Measurements from ENCODE around the gene STRIP1. TPM values are rescaled to one million over a fixed set of nuclear protein-coding genes. Genes with fewer than 3 reads are reported as not detected.

STRIP1 gene
- total and polyA plus RNA-seq, 10 of the 15 experiments (the other 5 are each of a cell fraction or from before 2014, with no cell fraction given) = 6.3 to 26.6 (median 18.0) TPM

DNA sequence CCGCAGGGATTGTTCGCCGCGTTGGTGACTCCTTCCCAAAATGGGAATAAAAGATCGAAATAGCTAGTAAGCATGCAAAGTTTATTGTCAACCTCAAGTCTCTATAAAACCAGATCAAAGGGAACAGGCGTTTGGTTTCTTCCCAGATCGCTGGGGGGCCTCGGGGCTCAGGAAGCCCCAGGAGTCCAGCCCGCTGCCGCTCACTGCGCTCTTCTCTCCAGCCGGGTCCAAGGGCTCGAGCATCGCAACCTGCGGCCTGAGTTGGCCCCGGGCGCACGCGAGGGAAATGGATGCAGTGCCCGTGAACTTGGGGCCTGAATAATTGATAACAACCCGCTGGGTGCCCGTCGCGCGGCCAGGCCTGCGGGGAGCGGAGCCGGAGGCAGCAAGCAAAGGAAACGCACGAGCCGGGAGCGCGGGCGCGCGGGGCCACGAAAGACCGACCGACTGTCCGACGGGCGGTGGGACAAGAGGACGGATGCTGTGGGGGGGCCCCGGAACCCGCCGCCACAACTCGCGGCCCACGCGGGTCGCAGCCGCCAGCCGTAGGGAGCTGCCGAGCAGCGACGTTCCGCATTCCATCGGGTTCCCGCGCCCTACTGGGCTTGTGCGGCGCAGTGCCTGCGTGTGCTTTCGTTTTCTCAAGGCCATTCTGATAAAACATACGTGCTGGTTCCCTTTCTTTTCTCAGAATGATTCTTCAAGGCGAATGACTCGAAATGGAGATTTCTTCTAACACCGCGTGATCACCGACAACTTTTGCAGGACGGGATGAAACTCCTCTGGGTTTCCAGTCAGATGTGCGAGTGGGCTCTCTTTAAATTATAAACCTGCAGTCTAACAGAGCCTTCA is 50.0 kb downstream of the STRIP1 start (continued):
- TF ChIP-seq, protein P1, sequence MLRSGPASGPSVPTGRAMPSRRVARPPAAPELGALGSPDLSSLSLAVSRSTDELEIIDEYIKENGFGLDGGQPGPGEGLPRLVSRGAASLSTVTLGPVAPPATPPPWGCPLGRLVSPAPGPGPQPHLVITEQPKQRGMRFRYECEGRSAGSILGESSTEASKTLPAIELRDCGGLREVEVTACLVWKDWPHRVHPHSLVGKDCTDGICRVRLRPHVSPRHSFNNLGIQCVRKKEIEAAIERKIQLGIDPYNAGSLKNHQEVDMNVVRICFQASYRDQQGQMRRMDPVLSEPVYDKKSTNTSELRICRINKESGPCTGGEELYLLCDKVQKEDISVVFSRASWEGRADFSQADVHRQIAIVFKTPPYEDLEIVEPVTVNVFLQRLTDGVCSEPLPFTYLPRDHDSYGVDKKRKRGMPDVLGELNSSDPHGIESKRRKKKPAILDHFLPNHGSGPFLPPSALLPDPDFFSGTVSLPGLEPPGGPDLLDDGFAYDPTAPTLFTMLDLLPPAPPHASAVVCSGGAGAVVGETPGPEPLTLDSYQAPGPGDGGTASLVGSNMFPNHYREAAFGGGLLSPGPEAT (IDR thresholded peaks at IDR 0.05; ENCODE audit: low read depth) = no peak
- TF ChIP-seq MXI1 (IDR thresholded peaks at IDR 0.05; ENCODE audit: low read depth, low read length) (no peak), EP300 (IDR thresholded peaks at IDR 0.05; ENCODE audit: borderline replicate concordance in 1 of 2, control insufficient read depth in 1 of 2, low read depth in 2 of 2, low read length in 2 of 2) (no peak), WRNIP1 (IDR thresholded peaks at IDR 0.05; ENCODE audit: borderline replicate concordance, low read depth, low read length) (no peak), NR2C2 (IDR thresholded peaks at IDR 0.05; ENCODE audit: borderline replicate concordance, control insufficient read depth, insufficient read length, low read depth) (no peak), FOXK2 (IDR thresholded peaks at IDR 0.05) (no peak)

DNA sequence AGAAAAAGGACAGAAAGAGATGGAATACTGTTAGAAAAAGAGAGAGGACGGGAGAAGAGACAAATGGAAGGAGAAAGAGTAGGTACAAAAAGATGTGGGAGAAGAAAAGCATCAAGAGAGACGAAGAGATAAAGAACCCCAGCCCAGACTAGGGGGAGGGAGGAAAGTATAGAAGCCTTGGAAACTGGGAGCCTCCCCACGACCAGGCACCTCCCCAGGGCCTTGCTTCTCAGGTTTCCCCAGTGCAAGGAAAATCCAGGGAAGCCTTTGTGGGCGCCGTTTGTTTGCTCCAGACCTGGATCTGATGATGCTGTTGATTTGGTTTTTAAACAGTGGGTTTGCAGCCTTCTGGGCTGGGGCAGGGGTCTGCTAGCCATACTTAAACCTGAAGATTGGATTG is 51.2 kb downstream of the STRIP1 start:
- H3K27me3 ChIP-seq (replicated peaks in 1 of 2; ENCODE audit: control insufficient read depth in 2 of 2, insufficient read depth in 2 of 2, low read length in 1 of 2) = peaks cover 0 to 8% of the 10 kb centered on the region in 2 experiments; a peak in 2 of 4 replicates
- no peaks in the 10 kb centered on the region for H4K20me1 ChIP-seq (ENCODE audit: control insufficient read depth, insufficient read depth)
- no peaks in the 10 kb centered on the region for H3K36me3 ChIP-seq (ENCODE audit: control insufficient read depth in 2 of 2, insufficient read depth in 2 of 2, low read length in 1 of 2)
- DNase-seq (ENCODE audit: low read depth, low spot score) = no peak
- no peak for ATAC-seq
- intact Hi-C loops (cut with micrococcal nuclease; ENCODE audit: unreplicated experiment) = loop anchor here (10.0 kb wide), 1 partner anchor 379 kb away; no protein-coding TSS in a partner anchor
- no peak overlapping the region for H3K9ac ChIP-seq (ENCODE audit: control insufficient read depth, insufficient read depth, low read length)
- in situ Hi-C loops (cut with MboI) = no loop called here
- SMC1A ChIA-PET (ENCODE audit: uncharacterized antibody, unreplicated experiment) = no interaction called here
- WGBS (ENCODE audit: insufficient coverage, insufficient replicate concordance, low lambda C conversion rate, missing lambda C conversion rate) = 57% methylated on average over 5 of the region's 5 CpGs
- POLR2A ChIA-PET = no interaction called here
- CTCF ChIA-PET = interaction anchor here (1.1 kb wide), 1 partner anchor 20 kb away, joined by 4 read pairs; no protein-coding TSS in a partner anchor
- no TSS peak for BruUV-seq (replicated peaks)
- RAD21 ChIA-PET (ENCODE audit: unreplicated experiment) = no interaction called here
- no peaks in the 10 kb centered on the region for H3K79me2 ChIP-seq (ENCODE audit: control insufficient read depth, insufficient read depth, low read length)
- H3K9me3 ChIP-seq (replicated peaks; ENCODE audit: control insufficient read depth, insufficient read depth, low read length) = no peaks in the 10 kb centered on the region
- no peak overlapping the region for H2AFZ ChIP-seq (ENCODE audit: control insufficient read depth, low read depth, low read length)
- H3K4me2 ChIP-seq (ENCODE audit: control insufficient read depth, insufficient read depth) = no peak overlapping the region
- no peak overlapping the region for H3K27ac ChIP-seq (ENCODE audit: control insufficient read depth, insufficient read depth)
- H3K4me1 ChIP-seq (ENCODE audit: control insufficient read depth, insufficient read depth, low read length) = peaks cover 5% of the 10 kb centered on the region; the same call in 1 of the 2 replicates
- no peak for TF ChIP-seq HCFC1 (IDR thresholded peaks at IDR 0.05; ENCODE audit: low read length)
- H3K4me3 ChIP-seq = no peak overlapping the region
- FAIRE-seq = no peak
